ENCODE data around the gene UNKL.

Gene UNKL

GRCh38 chr16:1398351-1398750, 16.2 kb downstream of the UNKL start:
- POLR2A ChIA-PET = no interaction called here

GRCh38 chr16:1397779-1398178, 16.7 kb downstream of the UNKL start:
- CTCF ChIA-PET = no interaction called here

More at GRCh38 chr16:1398351-1398750, 16.2 kb downstream of the UNKL start:
- CTCF ChIA-PET = no interaction called here
- TF ChIP-seq CTCF (IDR thresholded peaks at IDR 0.05; ENCODE audit: control extremely low read depth, extremely low read depth, low read depth, missing control alignments) = no peak
- no peak for DNase-seq (ENCODE audit: extremely low spot score)

GRCh38 chr16:1395444-1396031, 19.0 kb downstream of the UNKL start:
- ChIA-PET CTCF (interaction anchor here (1.3 kb wide), 1 partner anchor 32 kb away, joined by 7 read pairs; no protein-coding TSS in a partner anchor), POLR2A (no interaction called here)
- DNase-seq (ENCODE audit: extremely low spot score) = no peak
- no peak for TF ChIP-seq CTCF (IDR thresholded peaks at IDR 0.05; ENCODE audit: control extremely low read depth, extremely low read depth, low read depth, missing control alignments)

More at GRCh38 chr16:1397779-1398178, 16.7 kb downstream of the UNKL start:
- no peak for DNase-seq (ENCODE audit: extremely low spot score)
- TF ChIP-seq CTCF (IDR thresholded peaks at IDR 0.05; ENCODE audit: control extremely low read depth, extremely low read depth, low read depth, missing control alignments) = no peak
- POLR2A ChIA-PET = no interaction called here

GRCh38 chr16:1394367-1394951, 20.0 kb downstream of the UNKL start:
- TF ChIP-seq CTCF (IDR thresholded peaks at IDR 0.05; ENCODE audit: control extremely low read depth, extremely low read depth, low read depth, missing control alignments) = no peak
- POLR2A ChIA-PET = interaction anchor here (0.5 kb wide), 1 partner anchor 14 kb away, joined by 3 read pairs; no protein-coding TSS in a partner anchor
- no peak for DNase-seq (ENCODE audit: extremely low spot score)
- CTCF ChIA-PET = no interaction called here

- TF ChIP-seq CTCF (IDR thresholded peaks at IDR 0.05; ENCODE audit: control extremely low read depth, extremely low read depth, low read depth, missing control alignments) = no peak
- POLR2A ChIA-PET = interaction anchor here (0.5 kb wide), 1 partner anchor 15 kb away, joined by 3 read pairs; no protein-coding TSS in a partner anchor
- CTCF ChIA-PET = no interaction called here
- no peak for DNase-seq (ENCODE audit: extremely low spot score)
Measured at GRCh38 chr16:1393613-1394176, 20.8 kb downstream of the UNKL start.

GRCh38 chr16:1392826-1393225, 21.7 kb downstream of the UNKL start:
- no peak for TF ChIP-seq CTCF (IDR thresholded peaks at IDR 0.05; ENCODE audit: control extremely low read depth, extremely low read depth, low read depth, missing control alignments)
- ChIA-PET CTCF (no interaction called here), POLR2A (no interaction called here)
- DNase-seq (ENCODE audit: extremely low spot score) = no peak

Data from GM10248 (cell line).